Right atrium auricular region (tissue), 2 donors: ENCODE results near the gene CSRNP3. TPM values are rescaled to one million over a fixed set of nuclear protein-coding genes. Genes with fewer than 3 reads are reported as not detected.

Experiments
- DNase-seq: peaks from one replicate; pipeline ENCODE4 v3.0.0-alpha.2; 2019; ENCODE audit warnings: low spot score
- H3K27ac ChIP-seq, 2 donors: fragments of 200-600 bp; sonication (generic); 1 replicate in 1 of 2; 2 replicates in 1 of 2; pipeline ENCODE4 v1.5.1; 2016 to 2019
- H3K27me3 ChIP-seq, 2 donors: fragments of 200-600 bp; sonication (generic); one replicate each; pipeline versions ENCODE4 v1.5.1 to v1.6.0; 2017 to 2019
- H3K36me3 ChIP-seq: fragments of 200-600 bp; sonication (generic); one replicate; pipeline ENCODE4 v1.5.1; 2016
- H3K4me1 ChIP-seq, 2 donors: fragments of 200-600 bp; sonication (generic); one replicate each; pipeline versions ENCODE4 v1.5.1 to v1.6.0; 2017 to 2019
- H3K4me3 ChIP-seq, 2 donors: fragments of 200-600 bp; sonication (generic); 1 replicate in 1 of 2; 2 replicates in 1 of 2; pipeline ENCODE4 v1.5.1; 2017 to 2019; ENCODE audit warnings: mild to moderate bottlenecking in 1 of 2, moderate library complexity in 1 of 2
- H3K9me3 ChIP-seq, 2 donors: fragments of 200-600 bp; sonication (generic); one replicate each; pipeline ENCODE4 v1.5.1; 2019
- CTCF ChIP-seq, 2 donors: fragments of 200-600 bp; sonication (generic); IDR thresholded peaks; one replicate each; pipeline ENCODE4 v1.5.1; 2019; ENCODE audit warnings: antibody characterized with exemption in 2 of 2
- total RNA-seq, 2 donors: library from RNA; depleted of rRNA; stranded (reverse); fragments of >200 nt; gene quantifications; one replicate each; pipeline ENCODE4 v1.1.0, GENCODE V29; 2016

CSRNP3 gene
- total RNA-seq, 2 donors from 2014 or later, result 1.3 to 4.5 TPM

- no peak for TF ChIP-seq CTCF (IDR thresholded peaks at IDR 0.05)
- H3K4me3 ChIP-seq, result no peak overlapping the region
- no peaks in the 10 kb centered on the region for H3K36me3 ChIP-seq
- H3K4me1 ChIP-seq, result no peaks in the 10 kb centered on the region
- no peak overlapping the region for H3K27ac ChIP-seq
- no peak for DNase-seq
- no peaks in the 10 kb centered on the region for H3K9me3 ChIP-seq
- no peaks in the 10 kb centered on the region for H3K27me3 ChIP-seq
These were observed 140.2 kb downstream of the CSRNP3 start for GRCh38 chr2:165609672-165610071.

GRCh38 chr2:165610591-165611029 is 141.1 kb downstream of the CSRNP3 start:
- no peak for DNase-seq
- TF ChIP-seq CTCF (IDR thresholded peaks at IDR 0.05), result no peak
- H3K4me3 ChIP-seq, result no peak overlapping the region
- no peaks in the 10 kb centered on the region for H3K4me1 ChIP-seq
- H3K36me3 ChIP-seq, result no peaks in the 10 kb centered on the region
- no peak overlapping the region for H3K27ac ChIP-seq
- H3K27me3 ChIP-seq, result no peaks in the 10 kb centered on the region
- H3K9me3 ChIP-seq, result no peaks in the 10 kb centered on the region

GRCh38 chr2:165617741-165618481 is 148.4 kb downstream of the CSRNP3 start:
- no peaks in the 10 kb centered on the region for H3K4me1 ChIP-seq
- H3K9me3 ChIP-seq, result no peaks in the 10 kb centered on the region
- no peak overlapping the region for H3K27ac ChIP-seq
- no peak overlapping the region for H3K4me3 ChIP-seq
- no peaks in the 10 kb centered on the region for H3K27me3 ChIP-seq
- H3K36me3 ChIP-seq, result no peaks in the 10 kb centered on the region
- no peak for TF ChIP-seq CTCF (IDR thresholded peaks at IDR 0.05)
- DNase-seq, result no peak

- Histone ChIP-seq H3K4me1 (no peaks in the 10 kb centered on the region), H3K27ac (no peak overlapping the region), H3K9me3 (no peaks in the 10 kb centered on the region), H3K27me3 (no peaks in the 10 kb centered on the region), H3K4me3 (no peak overlapping the region), H3K36me3 (no peaks in the 10 kb centered on the region)
- DNase-seq, result no peak
- no peak for TF ChIP-seq CTCF (IDR thresholded peaks at IDR 0.05)
These were observed 149.3 kb downstream of the CSRNP3 start for GRCh38 chr2:165618806-165619205.

GRCh38 chr2:165621086-165621560 is 151.6 kb downstream of the CSRNP3 start:
- Histone ChIP-seq H3K4me1 (no peaks in the 10 kb centered on the region), H3K9me3 (no peaks in the 10 kb centered on the region), H3K27me3 (no peaks in the 10 kb centered on the region), H3K36me3 (no peaks in the 10 kb centered on the region), H3K27ac (no peak overlapping the region), H3K4me3 (no peak overlapping the region)
- TF ChIP-seq CTCF (IDR thresholded peaks at IDR 0.05), result no peak
- no peak for DNase-seq

- Histone ChIP-seq H3K9me3 (no peaks in the 10 kb centered on the region), H3K4me3 (no peak overlapping the region), H3K27me3 (no peaks in the 10 kb centered on the region), H3K27ac (no peak overlapping the region), H3K36me3 (no peaks in the 10 kb centered on the region), H3K4me1 (no peaks in the 10 kb centered on the region)
- no peak for TF ChIP-seq CTCF (IDR thresholded peaks at IDR 0.05)
- DNase-seq, result no peak
These were observed 153.7 kb downstream of the CSRNP3 start for GRCh38 chr2:165623161-165623560.
